Activated naive CD4-positive, alpha-beta T cell treated with anti-CD3 and anti-CD28 coated beads for 36 hours (primary cell): ENCODE measurements around the gene ARHGAP12. TPM values are rescaled to one million over a fixed set of nuclear protein-coding genes. Genes with fewer than 3 reads are reported as not detected.
A peak's percentile ranks its signal among the peaks of the same experiment; 100 is the strongest.

Experiments used
- CTCF ChIA-PET: fragments of 350-600 bp; sonication (Branson Sonifier 250); formaldehyde crosslinking; loops from one replicate; lab custom pipeline; 2021; ENCODE audit warnings: antibody characterized with exemption; lab: Charles Lee
- DNase-seq: peaks from one replicate; pipeline ENCODE4 v3.0.0-alpha.2; 2020
- H3K27ac Mint-ChIP-seq: one replicate; pipeline ENCODE4 v1.8.0; 2021; ENCODE audit warnings: mild to moderate bottlenecking, mixed read lengths
- H3K27me3 Mint-ChIP-seq: one replicate; pipeline ENCODE4 v1.8.0; 2021; ENCODE audit warnings: low read depth, mixed read lengths
- H3K36me3 Mint-ChIP-seq: one replicate; pipeline ENCODE4 v1.8.0; 2021; ENCODE audit warnings: low read depth, mixed read lengths
- H3K4me1 Mint-ChIP-seq: one replicate; pipeline ENCODE4 v1.8.0; 2021; ENCODE audit warnings: low read depth, mixed read lengths
- H3K4me3 Mint-ChIP-seq: one replicate; pipeline ENCODE4 v1.8.0; 2021; ENCODE audit warnings: mild to moderate bottlenecking, moderate library complexity, mixed read lengths
- H3K9me3 Mint-ChIP-seq: one replicate; pipeline ENCODE4 v1.8.0; 2021; ENCODE audit warnings: mixed read lengths
- intact Hi-C: fragments of 100-400 bp; cut with micrococcal nuclease; formaldehyde crosslinking; loops from one replicate; pipeline ENCODE4 v1.15.1; 2023
- total RNA-seq, 2 experiments: library from RNA; stranded (reverse); gene quantifications; one replicate each; pipeline ENCODE4 v1.2.3, GENCODE V29; 2021

ARHGAP12 gene
- total RNA-seq, 2 experiments from 2014 or later, result 2.3 to 2.6 TPM

GRCh38 chr10:31829776-31830175 is 98.9 kb downstream of the ARHGAP12 start:
- peaks cover 1% of the 10 kb centered on the region for H3K36me3 Mint-ChIP-seq
- H3K9me3 Mint-ChIP-seq, result no peaks in the 10 kb centered on the region
- H3K27me3 Mint-ChIP-seq, result no peaks in the 10 kb centered on the region
- H3K4me3 Mint-ChIP-seq, result no peak overlapping the region
- peaks cover 4% of the 10 kb centered on the region for H3K4me1 Mint-ChIP-seq
- intact Hi-C loops, result no loop called here
- CTCF ChIA-PET, result no interaction called here
- no peak for DNase-seq
- no peak overlapping the region for H3K27ac Mint-ChIP-seq

- Mint-ChIP-seq H3K4me3 (no peak overlapping the region), H3K27me3 (no peaks in the 10 kb centered on the region), H3K27ac (no peak overlapping the region), H3K9me3 (no peaks in the 10 kb centered on the region), H3K4me1 (no peaks in the 10 kb centered on the region), H3K36me3 (peaks cover 1% of the 10 kb centered on the region)
- CTCF ChIA-PET, result no interaction called here
- DNase-seq, result no peak
- intact Hi-C loops, result no loop called here
Measured at GRCh38 chr10:31823358-31823757, 105.3 kb downstream of the ARHGAP12 start.

GRCh38 chr10:31822616-31823318 is 105.9 kb downstream of the ARHGAP12 start:
- CTCF ChIA-PET, result interaction anchor here (0.6 to 0.7 kb wide), 2 partner anchors 801 to 1105 kb away, joined by 4 read pairs; no protein-coding TSS in a partner anchor
- no peaks in the 10 kb centered on the region for H3K9me3 Mint-ChIP-seq
- H3K4me3 Mint-ChIP-seq, result no peak overlapping the region
- no peak for DNase-seq
- H3K27me3 Mint-ChIP-seq, result no peaks in the 10 kb centered on the region
- no peaks in the 10 kb centered on the region for H3K4me1 Mint-ChIP-seq
- H3K27ac Mint-ChIP-seq, result no peak overlapping the region
- no peaks in the 10 kb centered on the region for H3K36me3 Mint-ChIP-seq
- intact Hi-C loops, result no loop called here

- CTCF ChIA-PET, result interaction anchor here (0.6 to 0.7 kb wide), 2 partner anchors 800 to 1104 kb away, joined by 4 read pairs; no protein-coding TSS in a partner anchor
- H3K36me3 Mint-ChIP-seq, result no peaks in the 10 kb centered on the region
- no peaks in the 10 kb centered on the region for H3K4me1 Mint-ChIP-seq
- intact Hi-C loops, result no loop called here
- H3K27ac Mint-ChIP-seq, result no peak overlapping the region
- no peak for DNase-seq
- H3K9me3 Mint-ChIP-seq, result no peaks in the 10 kb centered on the region
- H3K27me3 Mint-ChIP-seq, result no peaks in the 10 kb centered on the region
- H3K4me3 Mint-ChIP-seq, result no peak overlapping the region
Measured at GRCh38 chr10:31822150-31822549, 106.5 kb downstream of the ARHGAP12 start.

GRCh38 chr10:31820778-31821369 is 107.8 kb downstream of the ARHGAP12 start:
- intact Hi-C loops, result no loop called here
- H3K9me3 Mint-ChIP-seq, result no peaks in the 10 kb centered on the region
- CTCF ChIA-PET, result interaction anchor here (0.8 kb wide), 1 partner anchor 685 kb away, joined by 3 read pairs; no protein-coding TSS in a partner anchor
- no peak overlapping the region for H3K27ac Mint-ChIP-seq
- no peaks in the 10 kb centered on the region for H3K36me3 Mint-ChIP-seq
- no peaks in the 10 kb centered on the region for H3K27me3 Mint-ChIP-seq
- H3K4me3 Mint-ChIP-seq, result no peak overlapping the region
- DNase-seq, result no peak
- H3K4me1 Mint-ChIP-seq, result no peaks in the 10 kb centered on the region

- Mint-ChIP-seq H3K9me3 (no peaks in the 10 kb centered on the region), H3K27ac (no peak overlapping the region), H3K4me3 (no peak overlapping the region), H3K4me1 (no peaks in the 10 kb centered on the region), H3K27me3 (no peaks in the 10 kb centered on the region), H3K36me3 (no peaks in the 10 kb centered on the region)
- DNase-seq, result no peak
- CTCF ChIA-PET, result no interaction called here
- intact Hi-C loops, result no loop called here
Measured at GRCh38 chr10:31820096-31820495, 108.5 kb downstream of the ARHGAP12 start.

GRCh38 chr10:31819391-31819820 is 109.2 kb downstream of the ARHGAP12 start:
- intact Hi-C loops, result no loop called here
- Mint-ChIP-seq H3K27ac (no peak overlapping the region), H3K4me3 (no peak overlapping the region)

GRCh38 chr10:31816318-31816717 is 112.3 kb downstream of the ARHGAP12 start:
- H3K4me3 Mint-ChIP-seq, result no peak overlapping the region
- H3K36me3 Mint-ChIP-seq, result no peaks in the 10 kb centered on the region
- no peaks in the 10 kb centered on the region for H3K4me1 Mint-ChIP-seq
- intact Hi-C loops, result no loop called here
- DNase-seq, result no peak
- no peak overlapping the region for H3K27ac Mint-ChIP-seq
- no peaks in the 10 kb centered on the region for H3K9me3 Mint-ChIP-seq
- CTCF ChIA-PET, result interaction anchor here (1.3 kb wide), 1 partner anchor 46 kb away, joined by 4 read pairs; no protein-coding TSS in a partner anchor
- H3K27me3 Mint-ChIP-seq, result no peaks in the 10 kb centered on the region

More at GRCh38 chr10:31819391-31819820, 109.2 kb downstream of the ARHGAP12 start:
- no peaks in the 10 kb centered on the region for H3K27me3 Mint-ChIP-seq
- no peaks in the 10 kb centered on the region for H3K36me3 Mint-ChIP-seq
- H3K4me1 Mint-ChIP-seq, result no peaks in the 10 kb centered on the region
- DNase-seq, result no peak
- CTCF ChIA-PET, result no interaction called here
- no peaks in the 10 kb centered on the region for H3K9me3 Mint-ChIP-seq

- CTCF ChIA-PET, result interaction anchor here (0.6 to 2.1 kb wide), 21 partner anchors 8 to 1087 kb away, joined by 3 to 14 read pairs (median 4); partner anchors contain the start of gene ZNF438
- H3K27ac Mint-ChIP-seq, result peak overlapping the region; percentile 77
Measured at GRCh38 chr10:31808258-31809218, 120.1 kb downstream of the ARHGAP12 start.

GRCh38 chr10:31804352-31804810 is 124.2 kb downstream of the ARHGAP12 start:
- CTCF ChIA-PET, result interaction anchor here (0.7 kb wide), 1 partner anchor 1020 kb away, joined by 3 read pairs; no protein-coding TSS in a partner anchor
- H3K36me3 Mint-ChIP-seq, result no peaks in the 10 kb centered on the region
- H3K27ac Mint-ChIP-seq, result no peak overlapping the region
- H3K9me3 Mint-ChIP-seq, result no peaks in the 10 kb centered on the region
- no peak for DNase-seq
- no peaks in the 10 kb centered on the region for H3K27me3 Mint-ChIP-seq
- H3K4me1 Mint-ChIP-seq, result peaks cover 6% of the 10 kb centered on the region
- intact Hi-C loops, result no loop called here
- no peak overlapping the region for H3K4me3 Mint-ChIP-seq

More at GRCh38 chr10:31808258-31809218, 120.1 kb downstream of the ARHGAP12 start:
- H3K4me3 Mint-ChIP-seq, result peak overlapping the region; percentile 57
- intact Hi-C loops, result loop anchor here (1.0 to 5.0 kb wide), 8 partner anchors 99 to 1081 kb away; partner anchors contain the start of gene ZNF438
- no peaks in the 10 kb centered on the region for H3K9me3 Mint-ChIP-seq
- no peaks in the 10 kb centered on the region for H3K27me3 Mint-ChIP-seq
- no peaks in the 10 kb centered on the region for H3K36me3 Mint-ChIP-seq
- peaks cover 6% of the 10 kb centered on the region for H3K4me1 Mint-ChIP-seq
- DNase-seq, result peak; percentile 24

- Mint-ChIP-seq H3K36me3 (no peaks in the 10 kb centered on the region), H3K27ac (no peak overlapping the region), H3K9me3 (no peaks in the 10 kb centered on the region), H3K27me3 (no peaks in the 10 kb centered on the region), H3K4me3 (no peak overlapping the region), H3K4me1 (peaks cover 6% of the 10 kb centered on the region)
- CTCF ChIA-PET, result interaction anchor here (0.5 kb wide), 1 partner anchor 32 kb away, joined by 3 read pairs; no protein-coding TSS in a partner anchor
- intact Hi-C loops, result no loop called here
- no peak for DNase-seq
Measured at GRCh38 chr10:31803606-31804351, 124.9 kb downstream of the ARHGAP12 start.
